ENCODE results near the gene ZC2HC1C.

The ZC2HC1C gene

DNA sequence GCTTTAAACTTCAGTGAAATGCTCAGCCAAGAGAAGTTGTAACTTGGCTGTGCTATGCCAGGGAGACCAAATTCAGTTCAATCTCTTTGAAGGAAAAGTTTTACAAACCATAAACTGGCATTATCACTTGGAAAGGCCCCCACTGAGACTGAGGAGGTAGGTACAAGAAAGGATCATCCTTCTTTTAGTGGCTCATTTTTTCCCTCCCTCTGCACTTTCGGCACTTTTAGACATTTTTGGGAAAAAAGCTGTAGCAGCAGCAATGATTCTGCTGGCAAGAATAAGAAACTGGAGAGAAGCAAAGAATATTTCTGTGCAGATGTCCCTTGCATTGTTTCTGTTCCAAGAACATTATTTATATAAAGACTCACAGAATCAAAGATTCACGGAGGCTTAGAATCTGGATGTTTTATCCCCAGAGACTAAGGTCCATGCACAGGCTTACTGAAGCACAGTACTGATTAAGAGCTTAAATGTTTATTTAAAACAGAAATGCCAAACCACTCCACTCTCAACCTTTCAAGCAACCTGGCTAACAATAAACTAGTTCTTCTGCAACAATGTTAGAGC, 12.3 kb downstream of the ZC2HC1C start:
- no peak for DNase-seq (ENCODE audit: low read depth in 1 of 2, low spot score in 1 of 2)
- Histone ChIP-seq H3K4me3 (replicated peaks; ENCODE audit: insufficient read depth, low read length) (no peak overlapping the region), H3K27ac (replicated peaks) (no peak overlapping the region), H3K27me3 (ENCODE audit: insufficient read depth, poor library complexity, severe bottlenecking) (no peaks in the 10 kb centered on the region)
- no peak for TF ChIP-seq POLR2AphosphoS5 (IDR thresholded peaks at IDR 0.05; ENCODE audit: low read depth)
- TF ChIP-seq, protein P1, sequence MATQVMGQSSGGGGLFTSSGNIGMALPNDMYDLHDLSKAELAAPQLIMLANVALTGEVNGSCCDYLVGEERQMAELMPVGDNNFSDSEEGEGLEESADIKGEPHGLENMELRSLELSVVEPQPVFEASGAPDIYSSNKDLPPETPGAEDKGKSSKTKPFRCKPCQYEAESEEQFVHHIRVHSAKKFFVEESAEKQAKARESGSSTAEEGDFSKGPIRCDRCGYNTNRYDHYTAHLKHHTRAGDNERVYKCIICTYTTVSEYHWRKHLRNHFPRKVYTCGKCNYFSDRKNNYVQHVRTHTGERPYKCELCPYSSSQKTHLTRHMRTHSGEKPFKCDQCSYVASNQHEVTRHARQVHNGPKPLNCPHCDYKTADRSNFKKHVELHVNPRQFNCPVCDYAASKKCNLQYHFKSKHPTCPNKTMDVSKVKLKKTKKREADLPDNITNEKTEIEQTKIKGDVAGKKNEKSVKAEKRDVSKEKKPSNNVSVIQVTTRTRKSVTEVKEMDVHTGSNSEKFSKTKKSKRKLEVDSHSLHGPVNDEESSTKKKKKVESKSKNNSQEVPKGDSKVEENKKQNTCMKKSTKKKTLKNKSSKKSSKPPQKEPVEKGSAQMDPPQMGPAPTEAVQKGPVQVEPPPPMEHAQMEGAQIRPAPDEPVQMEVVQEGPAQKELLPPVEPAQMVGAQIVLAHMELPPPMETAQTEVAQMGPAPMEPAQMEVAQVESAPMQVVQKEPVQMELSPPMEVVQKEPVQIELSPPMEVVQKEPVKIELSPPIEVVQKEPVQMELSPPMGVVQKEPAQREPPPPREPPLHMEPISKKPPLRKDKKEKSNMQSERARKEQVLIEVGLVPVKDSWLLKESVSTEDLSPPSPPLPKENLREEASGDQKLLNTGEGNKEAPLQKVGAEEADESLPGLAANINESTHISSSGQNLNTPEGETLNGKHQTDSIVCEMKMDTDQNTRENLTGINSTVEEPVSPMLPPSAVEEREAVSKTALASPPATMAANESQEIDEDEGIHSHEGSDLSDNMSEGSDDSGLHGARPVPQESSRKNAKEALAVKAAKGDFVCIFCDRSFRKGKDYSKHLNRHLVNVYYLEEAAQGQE (IDR thresholded peaks at IDR 0.05; ENCODE audit: insufficient replicate concordance, low read depth): no peak
- no peak for TF ChIP-seq GABPA (IDR thresholded peaks at IDR 0.05; ENCODE audit: low read depth)
- no peak for TF ChIP-seq SPI1 (IDR thresholded peaks at IDR 0.05; ENCODE audit: borderline replicate concordance, low read depth)
- TF ChIP-seq, protein P2, sequence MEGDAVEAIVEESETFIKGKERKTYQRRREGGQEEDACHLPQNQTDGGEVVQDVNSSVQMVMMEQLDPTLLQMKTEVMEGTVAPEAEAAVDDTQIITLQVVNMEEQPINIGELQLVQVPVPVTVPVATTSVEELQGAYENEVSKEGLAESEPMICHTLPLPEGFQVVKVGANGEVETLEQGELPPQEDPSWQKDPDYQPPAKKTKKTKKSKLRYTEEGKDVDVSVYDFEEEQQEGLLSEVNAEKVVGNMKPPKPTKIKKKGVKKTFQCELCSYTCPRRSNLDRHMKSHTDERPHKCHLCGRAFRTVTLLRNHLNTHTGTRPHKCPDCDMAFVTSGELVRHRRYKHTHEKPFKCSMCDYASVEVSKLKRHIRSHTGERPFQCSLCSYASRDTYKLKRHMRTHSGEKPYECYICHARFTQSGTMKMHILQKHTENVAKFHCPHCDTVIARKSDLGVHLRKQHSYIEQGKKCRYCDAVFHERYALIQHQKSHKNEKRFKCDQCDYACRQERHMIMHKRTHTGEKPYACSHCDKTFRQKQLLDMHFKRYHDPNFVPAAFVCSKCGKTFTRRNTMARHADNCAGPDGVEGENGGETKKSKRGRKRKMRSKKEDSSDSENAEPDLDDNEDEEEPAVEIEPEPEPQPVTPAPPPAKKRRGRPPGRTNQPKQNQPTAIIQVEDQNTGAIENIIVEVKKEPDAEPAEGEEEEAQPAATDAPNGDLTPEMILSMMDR (IDR thresholded peaks at IDR 0.05; ENCODE audit: insufficient read depth, low read length): no peak

DNA sequence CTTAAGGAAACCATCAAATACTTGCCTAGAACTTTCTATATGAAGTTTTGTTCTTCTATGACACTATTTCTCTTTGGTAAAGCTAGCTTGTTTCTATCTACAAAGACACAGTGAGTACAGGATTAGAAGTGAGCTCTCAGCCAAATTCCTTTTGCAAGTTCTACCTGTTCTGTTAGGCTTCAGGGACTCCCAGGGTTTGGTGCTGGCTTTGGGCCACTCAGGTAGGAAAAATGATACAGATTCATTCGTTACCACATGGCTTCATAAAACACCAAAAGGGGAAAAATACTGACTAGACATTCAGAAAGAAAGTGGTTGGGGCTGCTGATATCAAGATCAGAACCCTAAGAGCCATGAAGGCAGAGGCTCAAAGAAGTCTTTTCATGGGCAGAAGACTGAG, 13.8 kb downstream of the ZC2HC1C start:
- Histone ChIP-seq H3K27me3 (ENCODE audit: insufficient read depth, poor library complexity, severe bottlenecking) (no peaks in the 10 kb centered on the region), H3K27ac (replicated peaks) (no peak overlapping the region), H3K4me3 (replicated peaks; ENCODE audit: insufficient read depth, low read length) (no peak overlapping the region)
- no peak for DNase-seq (ENCODE audit: low read depth in 1 of 2, low spot score in 1 of 2)
- TF ChIP-seq GABPA (IDR thresholded peaks at IDR 0.05; ENCODE audit: low read depth): no peak
- TF ChIP-seq SPI1 (IDR thresholded peaks at IDR 0.05; ENCODE audit: borderline replicate concordance, low read depth): no peak
- no peak for TF ChIP-seq POLR2AphosphoS5 (IDR thresholded peaks at IDR 0.05; ENCODE audit: low read depth)
- TF ChIP-seq, protein P1 (IDR thresholded peaks at IDR 0.05; ENCODE audit: insufficient replicate concordance, low read depth): no peak
- TF ChIP-seq, protein P2 (IDR thresholded peaks at IDR 0.05; ENCODE audit: insufficient read depth, low read length): no peak

DNA sequence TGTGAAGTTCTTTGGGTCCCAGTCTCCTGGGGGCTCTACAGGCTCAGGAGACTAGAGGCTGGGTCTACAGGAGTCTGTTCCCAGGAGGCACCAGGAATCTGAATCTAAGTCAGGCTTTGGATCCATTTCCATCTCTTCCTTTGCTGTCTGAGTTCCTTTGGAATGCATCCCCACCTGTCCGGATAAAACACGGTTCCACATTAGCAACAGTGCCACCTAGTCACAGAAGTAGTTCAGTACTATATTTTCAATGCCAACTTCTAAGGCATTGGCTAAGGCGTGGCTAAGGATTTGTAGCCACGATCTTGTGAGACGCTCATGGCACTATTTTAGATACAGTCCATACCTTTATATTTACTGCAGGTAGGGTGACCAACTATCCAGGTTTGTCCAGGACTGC, 15.1 kb downstream of the ZC2HC1C start:
- TF ChIP-seq, protein P2 (IDR thresholded peaks at IDR 0.05; ENCODE audit: insufficient read depth, low read length): no peak
- TF ChIP-seq SPI1 (IDR thresholded peaks at IDR 0.05; ENCODE audit: borderline replicate concordance, low read depth): no peak
- TF ChIP-seq, protein P1 (IDR thresholded peaks at IDR 0.05; ENCODE audit: insufficient replicate concordance, low read depth): no peak
- no peak for TF ChIP-seq POLR2AphosphoS5 (IDR thresholded peaks at IDR 0.05; ENCODE audit: low read depth)
- TF ChIP-seq GABPA (IDR thresholded peaks at IDR 0.05; ENCODE audit: low read depth): no peak
- no peak overlapping the region for H3K4me3 ChIP-seq (replicated peaks; ENCODE audit: insufficient read depth, low read length)
- no peak for DNase-seq (ENCODE audit: low read depth in 1 of 2, low spot score in 1 of 2)
- no peaks in the 10 kb centered on the region for H3K27me3 ChIP-seq (ENCODE audit: insufficient read depth, poor library complexity, severe bottlenecking)
- no peak overlapping the region for H3K27ac ChIP-seq (replicated peaks)
